Posterior cingulate gyrus (tissue), 11 donors: ENCODE results near the gene HOATZ.

Source experiments
- DNase-seq, 10 donors: peaks; one replicate each; pipeline versions ENCODE4 v3.0.0 to v3.0.0-alpha.2; 2020 to 2021; ENCODE audit warnings: mixed read lengths in 3 of 10
- intact Hi-C: fragments of 100-400 bp; cut with DNase I; formaldehyde crosslinking; loops from one replicate; pipeline ENCODE4 v1.15.1; 2023

Gene HOATZ

DNA sequence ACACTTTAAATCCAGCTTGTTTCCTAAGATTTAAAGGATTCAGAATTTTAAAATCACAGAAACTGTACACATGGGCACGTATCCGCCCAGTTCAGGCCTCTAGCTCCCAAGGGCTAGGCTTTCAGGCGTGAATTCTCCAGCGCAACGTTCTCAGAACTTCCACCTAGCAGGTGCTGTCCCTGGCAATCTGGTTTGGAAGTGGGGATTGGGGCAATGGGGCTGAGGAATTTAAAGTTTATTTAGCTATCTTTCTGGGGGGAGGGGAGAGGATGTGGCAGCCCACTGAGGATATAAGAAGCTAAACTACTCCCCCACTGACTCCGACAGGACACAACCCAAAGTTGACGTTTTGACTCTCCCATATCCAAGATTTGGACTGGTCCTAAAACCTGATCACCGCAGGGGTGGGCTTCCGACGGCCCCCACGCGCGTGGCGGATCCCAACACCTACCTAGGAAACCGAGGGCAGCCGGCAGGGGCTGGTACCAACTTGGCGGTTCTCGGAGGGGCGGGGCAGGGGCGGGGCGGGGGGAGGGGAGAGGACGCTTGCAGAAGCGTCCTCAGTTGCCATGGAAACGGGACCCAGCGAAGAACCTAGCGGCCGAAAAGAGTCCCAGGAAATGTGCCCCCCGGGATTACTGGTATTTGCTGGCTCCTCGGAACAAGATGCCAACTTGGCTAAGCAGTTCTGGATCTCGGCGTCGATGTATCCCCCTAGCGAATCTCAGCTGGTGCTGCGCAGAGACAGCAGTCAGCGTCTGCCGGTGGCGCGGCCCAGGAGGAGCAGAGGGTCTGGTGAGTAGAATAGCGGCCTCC, at the start of gene HOATZ:
Gene HOATZ, plus strand, starts transcription at position 563 of the 816 bp plus-strand sequence. Its CDS starts 7 bp downstream, at position 570.
- intact Hi-C loops, result no loop called here
- peak in 5 of 10 donors; percentile 4 to 80 (median 45) for DNase-seq

DNA sequence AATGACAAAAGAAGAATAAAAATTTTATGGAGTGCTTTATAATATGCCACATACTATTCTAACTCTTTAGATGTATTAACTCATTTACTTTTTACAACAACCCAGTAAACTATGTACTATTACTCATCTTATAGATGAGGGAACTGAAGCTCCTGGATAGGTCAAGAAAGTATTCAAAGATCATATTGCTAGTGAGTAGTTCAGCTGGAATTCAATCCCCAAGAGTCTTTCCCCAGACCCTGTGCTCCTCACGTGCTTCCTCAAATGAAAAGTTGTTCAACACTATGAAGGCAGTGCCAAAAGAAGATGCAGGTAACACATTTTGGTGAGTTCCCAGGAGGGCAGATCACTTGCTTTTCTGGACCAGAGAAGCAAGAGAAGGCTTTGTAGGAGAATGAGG, 49.2 kb upstream of the HOATZ start:
- intact Hi-C loops, result no loop called here

DNA sequence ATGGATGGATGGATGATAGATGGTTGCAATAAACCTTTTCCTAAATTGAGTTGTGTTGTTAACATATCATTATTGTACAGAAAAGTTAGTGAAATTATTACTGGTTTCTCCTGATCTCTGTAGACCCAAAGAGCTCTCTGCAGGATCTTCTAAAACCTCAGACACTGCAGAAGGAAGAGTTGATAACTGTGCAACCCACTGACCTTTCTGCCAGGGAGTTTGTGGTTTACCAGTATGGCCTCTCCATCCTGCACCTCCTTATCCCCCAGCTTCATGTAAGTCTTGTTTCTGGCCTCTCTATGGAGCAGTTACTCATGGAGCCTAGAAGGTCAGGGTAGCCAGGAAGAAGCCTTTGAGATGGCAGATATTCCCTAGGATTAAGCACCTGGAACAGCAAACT, 48.0 kb upstream of the HOATZ start:
- intact Hi-C loops, result no loop called here
- no peak for DNase-seq

More for the DNA sequence above, 49.2 kb upstream of the HOATZ start:
- DNase-seq, result no peak

DNA sequence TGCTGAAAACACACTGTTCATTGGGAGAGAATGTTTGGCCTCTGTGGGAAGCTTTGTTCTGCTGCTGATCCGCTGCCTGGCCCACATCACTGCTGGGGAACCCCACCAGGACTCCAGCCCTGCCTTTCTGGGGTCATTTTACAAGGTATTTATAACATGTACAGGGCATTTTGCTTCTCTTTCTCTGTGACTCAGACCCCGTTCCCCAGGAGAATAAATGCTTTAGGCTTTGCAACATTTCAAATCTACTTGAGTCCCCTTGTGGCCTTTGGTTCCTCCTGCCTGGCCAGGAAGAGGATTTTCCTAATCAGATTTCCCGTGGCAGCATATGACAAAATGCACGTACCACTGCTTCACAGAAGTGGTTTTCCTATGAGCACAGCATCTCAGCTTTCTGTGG, 45.4 kb upstream of the HOATZ start:
- no peak for DNase-seq
- intact Hi-C loops, result no loop called here

DNA sequence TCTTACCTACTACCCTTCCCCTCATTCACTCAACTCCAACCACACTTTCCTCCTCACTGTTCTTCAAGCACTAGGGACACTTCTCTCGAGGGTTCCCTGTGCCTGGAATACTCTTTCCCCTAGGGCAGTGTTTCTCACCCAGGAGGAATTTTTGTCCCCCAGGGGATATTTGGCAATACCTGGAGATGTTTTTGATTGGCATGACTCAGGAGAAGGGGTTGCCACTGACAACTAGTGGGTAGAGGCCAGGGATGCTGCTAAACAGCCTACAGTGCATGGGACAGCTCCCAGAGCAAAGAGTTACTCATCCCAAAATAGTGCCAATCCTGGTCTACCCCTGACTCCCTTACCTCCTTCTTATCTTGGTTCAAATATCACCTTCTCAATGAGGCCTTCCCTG, 42.4 kb upstream of the HOATZ start:
- intact Hi-C loops, result no loop called here
- no peak for DNase-seq

DNA sequence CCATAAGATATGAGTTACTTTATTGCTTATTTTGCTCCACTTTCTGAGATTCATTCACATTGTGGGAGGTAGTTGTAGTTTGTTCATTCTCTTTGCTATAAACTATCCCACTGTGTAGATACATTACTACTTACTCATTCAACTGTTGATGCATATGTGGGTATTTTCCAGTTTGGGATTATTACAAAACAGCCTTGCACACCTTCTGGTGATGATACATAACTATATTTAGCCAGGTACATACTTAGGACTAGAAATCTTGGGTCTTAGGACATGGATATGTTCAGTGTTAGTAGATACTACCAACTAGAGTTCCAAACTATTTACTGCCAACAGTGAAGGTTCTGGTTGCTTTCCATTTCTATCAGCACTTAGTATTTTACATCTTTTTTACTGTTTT, 40.1 kb upstream of the HOATZ start:
- no peak for DNase-seq
- intact Hi-C loops, result no loop called here

DNA sequence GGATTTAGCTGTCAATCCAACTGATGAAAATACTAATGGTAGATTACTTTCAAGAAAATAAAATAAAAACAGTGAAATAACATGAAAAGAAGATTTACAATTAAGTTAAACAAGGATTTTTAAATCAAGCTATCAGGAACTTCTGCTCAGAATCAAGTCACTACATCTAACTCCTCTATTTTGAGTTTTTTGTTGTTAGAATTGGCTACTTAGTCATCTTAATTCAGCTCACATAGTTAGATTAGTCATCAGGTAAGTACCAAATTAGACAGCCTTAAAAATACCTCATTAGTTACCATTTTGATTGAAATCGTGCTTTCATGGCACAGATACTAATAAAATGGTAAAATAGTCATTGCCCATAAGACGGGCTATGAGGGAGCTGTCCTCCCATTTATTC, 38.2 kb upstream of the HOATZ start:
- intact Hi-C loops, result no loop called here
- no peak for DNase-seq

DNA sequence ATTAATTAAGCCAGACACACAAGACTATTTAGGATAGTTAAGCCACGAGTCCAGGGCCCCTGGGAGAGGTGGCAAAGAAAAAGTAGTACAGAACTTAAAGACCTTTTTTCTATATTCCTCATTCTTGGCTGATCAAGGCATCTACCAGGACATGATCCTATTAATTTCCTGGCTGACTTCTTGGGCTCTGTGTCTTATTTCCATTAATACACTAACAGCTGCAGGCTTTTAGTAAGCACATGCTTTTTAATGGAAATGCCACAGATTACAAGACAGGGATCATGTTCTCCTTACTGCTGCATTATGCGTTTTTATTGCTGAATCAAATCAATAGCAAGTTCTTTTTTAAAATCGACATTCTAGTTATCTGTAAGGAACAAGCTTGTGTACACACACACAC, 37.6 kb upstream of the HOATZ start:
- DNase-seq, result no peak
- intact Hi-C loops, result no loop called here

DNA sequence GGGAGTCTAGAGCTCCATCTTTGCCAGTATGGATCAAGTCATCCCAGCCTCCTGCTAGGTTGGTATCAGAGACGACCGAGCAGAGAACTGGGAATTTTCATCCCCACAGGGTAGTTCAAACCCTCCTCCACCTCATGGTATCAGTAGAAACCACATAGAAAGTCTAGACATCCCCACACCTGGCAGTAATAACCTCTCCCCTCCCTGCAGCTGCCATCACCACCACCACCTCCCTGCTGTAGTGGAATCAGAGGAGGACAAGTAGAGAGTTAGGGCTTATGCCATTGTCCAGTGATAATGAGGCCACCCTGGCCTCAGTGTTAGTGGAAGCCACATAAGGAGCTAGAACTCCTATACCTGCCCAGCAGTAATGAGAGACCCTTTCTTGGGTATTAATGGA, 36.7 kb upstream of the HOATZ start:
- no peak for DNase-seq
- intact Hi-C loops, result no loop called here

DNA sequence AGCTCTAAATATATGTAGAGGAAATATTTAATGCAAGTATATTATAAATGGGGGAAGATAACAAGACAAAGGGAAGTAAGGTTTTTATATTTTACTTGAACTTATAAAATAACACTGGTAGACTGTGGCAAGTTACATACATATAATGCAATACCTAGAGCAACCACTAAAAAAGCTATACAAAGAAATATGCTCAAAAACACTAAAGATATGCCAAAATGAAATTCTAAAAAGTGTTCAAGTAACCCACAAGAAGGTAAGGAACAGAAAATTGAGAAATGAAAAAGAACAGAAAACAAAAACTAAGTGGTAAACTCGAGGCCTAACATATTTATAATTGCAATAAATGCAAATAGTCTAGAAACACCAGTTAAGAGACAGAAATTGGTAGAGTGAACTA, 34.9 kb upstream of the HOATZ start:
- DNase-seq, result no peak
- intact Hi-C loops, result no loop called here

DNA sequence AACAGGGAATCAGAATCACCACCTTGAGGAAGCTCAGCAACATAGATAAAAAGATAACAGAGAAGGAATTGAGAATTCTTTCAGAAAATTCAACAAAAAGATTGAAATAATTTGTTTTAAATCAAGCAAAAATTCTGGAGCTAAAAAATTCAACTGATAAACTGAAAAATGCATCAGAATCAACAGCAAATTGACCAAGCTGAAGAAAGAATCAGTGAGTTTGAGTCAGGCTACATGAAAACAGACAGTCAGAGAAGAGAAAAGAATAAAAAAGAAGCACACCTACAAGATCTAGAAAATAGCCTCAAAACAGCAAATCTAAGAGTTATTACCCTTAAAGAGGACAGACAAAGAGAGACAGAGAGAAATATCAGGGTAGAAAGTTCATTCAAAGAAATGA, 31.1 kb upstream of the HOATZ start:
- intact Hi-C loops, result no loop called here
- no peak for DNase-seq

DNA sequence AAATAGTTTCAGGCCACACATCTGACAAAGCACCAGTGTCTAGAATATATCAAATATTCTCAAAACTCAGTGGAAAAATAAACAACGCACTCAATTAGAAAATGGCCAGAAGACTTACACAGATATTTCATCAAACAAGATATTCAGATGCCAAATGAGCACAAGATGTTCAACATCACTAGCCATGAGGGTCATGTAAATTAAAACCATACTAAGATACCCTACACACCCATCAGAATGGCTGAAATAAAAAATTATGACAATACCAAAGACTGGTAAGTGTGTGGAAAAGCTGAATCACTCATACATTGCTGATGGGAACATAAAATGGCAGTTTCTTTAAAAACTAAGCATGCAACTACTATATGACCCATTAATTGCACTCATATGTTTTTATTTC, 24.1 kb upstream of the HOATZ start:
- intact Hi-C loops, result no loop called here
- no peak for DNase-seq

DNA sequence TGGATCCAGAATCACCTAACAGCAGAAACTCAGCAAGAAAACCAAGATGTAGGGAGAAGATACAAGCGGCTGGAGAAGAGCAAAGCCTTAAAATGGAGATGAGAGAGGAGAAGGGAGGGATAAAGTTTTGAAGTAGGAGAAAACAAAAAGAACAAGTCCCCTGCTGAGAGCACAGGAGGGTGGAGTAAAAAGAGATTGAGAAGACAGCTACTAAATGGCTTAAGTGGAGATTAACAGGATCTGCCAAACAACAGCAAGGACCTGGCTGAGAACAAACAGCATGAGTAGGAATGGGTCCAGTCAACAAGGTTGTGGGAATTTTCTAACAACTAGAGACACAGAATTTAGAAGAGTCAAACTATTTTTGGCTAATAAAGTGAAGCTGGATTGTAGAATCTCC, 20.5 kb upstream of the HOATZ start:
- intact Hi-C loops, result no loop called here
- DNase-seq, result no peak

DNA sequence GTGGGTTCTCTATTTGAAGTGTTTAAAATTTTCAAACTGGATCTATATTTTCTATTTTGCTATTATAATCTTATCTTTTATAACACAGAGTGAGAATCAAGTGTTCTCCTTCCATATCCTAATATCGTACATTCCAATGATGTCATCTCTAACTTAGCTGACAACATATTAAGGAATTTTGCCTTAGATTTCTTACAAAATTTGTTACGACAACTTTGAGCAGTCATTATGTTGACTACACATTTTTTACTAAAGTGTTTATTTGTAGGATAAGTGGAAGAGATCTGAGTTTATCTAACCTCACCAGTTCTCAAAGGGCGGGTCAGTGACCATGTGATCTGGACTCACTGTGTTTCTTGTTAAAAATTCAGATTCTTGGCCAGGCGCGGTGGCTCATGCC, 15.1 kb upstream of the HOATZ start:
- intact Hi-C loops, result no loop called here

DNA sequence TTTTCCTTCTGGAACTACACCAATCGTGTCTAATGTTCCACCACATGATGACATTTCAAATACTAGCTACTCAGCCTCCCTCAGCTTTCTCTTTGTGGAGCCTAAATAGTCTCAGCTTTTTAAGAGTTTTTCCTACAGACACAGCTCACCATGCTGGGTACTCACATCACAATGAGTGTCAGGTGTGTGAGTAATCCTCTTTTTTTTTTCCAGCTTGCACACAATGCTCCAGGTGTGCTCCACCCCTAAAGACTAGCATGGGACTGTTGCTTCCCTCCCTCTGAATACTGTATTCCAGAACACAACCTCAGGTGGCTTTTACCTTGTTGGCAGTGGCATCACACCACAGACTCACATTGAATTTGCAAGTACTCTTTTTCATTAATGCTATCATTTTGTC, 14.1 kb upstream of the HOATZ start:
- intact Hi-C loops, result no loop called here
- DNase-seq, result no peak

More for the DNA sequence above, 15.1 kb upstream of the HOATZ start:
- no peak for DNase-seq

DNA sequence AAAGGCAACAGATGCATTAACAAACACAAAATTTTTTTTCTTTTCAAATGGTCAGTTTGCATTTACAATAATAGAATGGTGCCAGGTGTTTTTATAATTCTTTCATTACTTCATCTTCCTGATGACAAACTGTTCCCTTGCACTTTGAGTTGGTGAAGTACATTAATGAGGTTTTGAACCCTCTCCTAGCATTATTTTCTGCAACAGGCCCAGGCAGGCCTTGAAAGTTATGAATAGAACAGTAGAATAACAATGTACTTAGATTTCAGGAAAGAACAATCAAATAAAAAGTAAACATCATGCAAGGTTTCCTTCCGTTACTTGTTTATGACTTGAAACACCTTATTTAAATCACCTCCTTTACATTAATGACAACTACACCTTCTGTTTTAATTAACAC, 12.0 kb upstream of the HOATZ start:
- intact Hi-C loops, result no loop called here
- DNase-seq, result no peak

DNA sequence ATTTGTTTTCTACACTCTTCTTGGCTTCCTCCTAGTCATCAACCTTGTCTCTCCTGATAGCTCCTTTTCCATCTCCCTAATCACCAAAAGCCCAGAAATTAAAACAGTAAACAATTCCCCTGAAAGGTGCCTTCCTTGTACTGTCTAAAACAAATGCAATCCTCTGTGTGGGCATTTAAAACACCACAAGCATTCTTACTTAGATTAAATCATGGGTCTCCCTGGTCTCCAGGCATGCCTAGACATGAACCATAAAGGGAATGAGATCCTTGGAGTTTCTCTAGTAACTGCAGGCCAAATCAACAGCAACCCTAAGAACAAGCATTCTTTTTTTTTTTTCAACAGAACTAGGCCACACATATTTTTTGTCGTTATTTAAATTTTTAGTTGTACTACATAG, 4.3 kb upstream of the HOATZ start:
- no peak for DNase-seq
- intact Hi-C loops, result no loop called here

DNA sequence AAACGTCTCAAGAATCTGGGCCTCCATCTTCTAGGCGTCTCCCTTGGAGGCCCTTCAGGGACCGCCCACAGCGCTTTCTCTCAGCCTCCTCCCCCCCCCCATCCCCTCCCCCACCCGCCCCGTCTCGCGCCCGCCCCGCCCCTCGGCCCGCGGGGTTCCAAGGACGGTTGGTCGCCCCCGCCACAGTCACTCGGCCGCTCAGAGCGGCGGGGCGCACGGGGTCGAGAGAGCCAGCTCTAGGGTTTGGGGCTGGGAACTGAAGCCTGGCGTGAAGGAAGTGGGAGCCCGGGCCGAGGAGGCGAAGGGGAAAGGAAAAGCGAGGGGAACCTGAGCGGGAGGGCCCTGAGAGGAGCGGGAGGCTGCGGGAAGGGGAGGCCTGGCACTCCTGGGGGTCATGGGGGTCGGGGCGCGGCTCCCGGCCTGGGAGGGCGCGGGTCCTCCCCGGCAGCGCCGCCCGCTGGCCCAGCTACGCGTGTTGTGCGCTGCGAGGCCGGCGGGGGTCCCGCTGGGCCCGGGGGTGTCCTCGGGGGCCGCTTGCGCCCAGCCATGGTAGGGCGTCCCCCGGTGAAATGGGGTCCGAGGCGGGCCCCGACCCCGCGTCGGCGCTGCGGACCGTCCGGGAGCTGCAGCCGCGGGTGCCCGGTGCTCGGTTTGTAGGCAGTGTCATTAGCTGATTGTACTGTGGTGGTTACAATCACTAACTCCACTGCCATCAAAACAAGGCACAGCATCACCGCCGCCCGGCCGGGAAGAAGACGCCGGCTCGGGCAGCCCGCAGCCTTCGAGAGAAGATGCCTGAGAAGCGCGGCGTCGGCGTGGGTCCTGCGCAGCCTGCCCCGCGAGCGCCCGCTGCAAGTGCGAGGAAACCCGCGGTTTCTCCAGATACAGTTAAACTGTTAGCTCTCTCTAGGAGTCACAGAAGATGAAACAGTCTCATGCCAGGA, 2.0 kb upstream of the HOATZ start, which contains the start of gene BTG4:
Gene BTG4, minus strand, starts transcription at position 91 of the 944 bp plus-strand sequence. CDS start 13,610 bp downstream, outside the sequence.
- DNase-seq, result peak in 8 of 10 donors; percentile 10 to 84 (median 32)
- intact Hi-C loops, result no loop called here

DNA sequence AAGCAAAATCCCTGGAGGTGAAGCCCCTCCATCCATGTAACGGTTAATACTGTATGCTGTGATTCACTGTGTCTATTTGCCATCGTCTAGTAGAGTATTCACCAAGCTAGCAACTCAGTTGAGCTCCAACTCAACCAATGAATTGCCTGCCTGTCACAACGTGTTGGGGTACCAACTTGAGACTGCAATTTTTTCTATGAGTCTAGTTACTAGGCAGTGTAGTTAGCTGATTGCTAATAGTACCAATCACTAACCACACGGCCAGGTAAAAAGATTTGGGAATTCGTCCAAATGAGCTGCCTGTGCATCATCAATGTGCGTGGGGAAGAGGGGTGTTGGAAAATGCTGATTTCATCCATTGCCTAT, 1.4 kb upstream of the HOATZ start:
- no peak for DNase-seq
- intact Hi-C loops, result no loop called here

DNA sequence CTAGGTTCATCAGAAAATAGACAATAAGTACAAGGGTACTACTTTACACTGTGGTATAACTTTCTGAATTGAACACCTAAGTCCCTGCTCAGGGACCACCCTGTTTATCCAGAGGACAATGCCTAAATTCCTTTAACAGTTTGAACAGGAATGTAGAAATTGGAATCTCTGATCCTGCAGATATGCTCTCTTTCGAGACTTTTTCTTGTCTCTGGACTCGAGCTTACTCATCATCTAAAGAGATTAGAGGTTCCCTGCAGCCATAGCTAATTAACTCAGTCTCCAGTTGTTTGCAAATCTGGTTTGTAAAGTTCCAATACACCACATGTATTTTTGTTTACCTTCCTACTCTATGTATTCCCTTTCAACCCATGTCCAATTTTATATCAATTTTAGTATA, 1.0 kb downstream of the HOATZ start:
- intact Hi-C loops, result no loop called here
- no peak for DNase-seq

DNA sequence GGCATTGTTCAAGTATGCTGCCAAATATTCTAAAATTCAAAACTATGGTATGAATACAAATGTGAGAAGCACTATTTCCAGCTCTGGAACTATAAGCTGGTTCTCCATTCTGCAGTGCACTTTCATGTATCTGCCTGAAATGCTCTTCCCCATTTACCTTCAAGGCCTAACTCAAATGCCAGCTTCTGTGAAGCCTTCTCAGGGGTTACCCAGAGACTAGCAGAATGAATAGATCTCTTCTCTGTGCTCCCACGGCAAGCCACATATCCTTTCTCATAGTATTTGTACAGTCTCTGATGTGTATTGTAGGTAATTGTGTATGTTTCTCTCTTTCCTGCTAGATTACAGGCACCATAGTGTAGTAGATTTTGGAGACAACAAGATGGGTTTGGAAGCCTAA, 4.1 kb downstream of the HOATZ start:
- intact Hi-C loops, result no loop called here
- no peak for DNase-seq

DNA sequence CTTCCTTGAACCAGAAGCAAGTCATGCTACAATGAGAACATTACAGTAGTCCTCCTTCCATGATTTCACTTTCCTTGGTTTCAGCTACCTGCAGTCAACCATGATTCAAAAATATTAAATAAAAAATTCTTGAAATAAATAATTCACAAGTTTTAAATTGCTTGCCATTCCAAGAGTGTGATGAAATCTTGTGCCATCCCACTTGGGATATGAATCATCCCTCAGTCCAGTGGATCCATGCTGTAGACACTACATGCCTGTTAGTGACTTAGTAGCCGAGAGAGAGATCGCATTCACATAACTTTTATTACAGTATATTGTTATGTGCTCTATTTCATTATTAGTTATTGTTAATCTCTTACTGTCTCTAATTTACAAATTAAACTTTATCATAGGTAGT, 6.0 kb downstream of the HOATZ start:
- intact Hi-C loops, result no loop called here
- DNase-seq, result no peak
